ENCODE results near the gene FAM76A.
"Not testable (repeated sequence)": the region's sequence is repeated elsewhere in the genome, so short reads cannot be mapped to it uniquely, and the experiment has no call there.

FAM76A gene

DNA sequence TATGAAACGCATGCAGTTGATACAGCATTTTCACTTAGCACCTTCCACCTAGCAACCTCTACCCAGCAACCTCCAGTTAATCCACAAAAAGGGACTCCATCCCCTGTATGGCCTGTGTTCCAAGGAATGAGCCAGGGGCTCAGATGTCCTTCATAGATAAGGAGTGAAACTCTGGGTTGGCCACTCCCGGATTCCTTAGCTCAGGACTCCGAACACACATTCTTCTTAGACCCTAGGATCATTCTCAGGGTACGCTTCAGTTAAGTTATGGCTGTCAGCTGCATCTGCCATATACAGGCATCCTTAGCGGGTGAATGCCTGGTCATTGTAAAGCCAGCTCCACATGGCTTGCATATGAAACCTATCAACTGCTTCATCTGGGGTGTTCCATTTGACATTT lies 37.9 kb upstream of the FAM76A start:
- DNase-seq (ENCODE audit: low spot score), result no peak
- TF ChIP-seq, protein P1, sequence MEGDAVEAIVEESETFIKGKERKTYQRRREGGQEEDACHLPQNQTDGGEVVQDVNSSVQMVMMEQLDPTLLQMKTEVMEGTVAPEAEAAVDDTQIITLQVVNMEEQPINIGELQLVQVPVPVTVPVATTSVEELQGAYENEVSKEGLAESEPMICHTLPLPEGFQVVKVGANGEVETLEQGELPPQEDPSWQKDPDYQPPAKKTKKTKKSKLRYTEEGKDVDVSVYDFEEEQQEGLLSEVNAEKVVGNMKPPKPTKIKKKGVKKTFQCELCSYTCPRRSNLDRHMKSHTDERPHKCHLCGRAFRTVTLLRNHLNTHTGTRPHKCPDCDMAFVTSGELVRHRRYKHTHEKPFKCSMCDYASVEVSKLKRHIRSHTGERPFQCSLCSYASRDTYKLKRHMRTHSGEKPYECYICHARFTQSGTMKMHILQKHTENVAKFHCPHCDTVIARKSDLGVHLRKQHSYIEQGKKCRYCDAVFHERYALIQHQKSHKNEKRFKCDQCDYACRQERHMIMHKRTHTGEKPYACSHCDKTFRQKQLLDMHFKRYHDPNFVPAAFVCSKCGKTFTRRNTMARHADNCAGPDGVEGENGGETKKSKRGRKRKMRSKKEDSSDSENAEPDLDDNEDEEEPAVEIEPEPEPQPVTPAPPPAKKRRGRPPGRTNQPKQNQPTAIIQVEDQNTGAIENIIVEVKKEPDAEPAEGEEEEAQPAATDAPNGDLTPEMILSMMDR (IDR thresholded peaks at IDR 0.05; ENCODE audit: extremely low read depth, missing control alignments), result no peak

DNA sequence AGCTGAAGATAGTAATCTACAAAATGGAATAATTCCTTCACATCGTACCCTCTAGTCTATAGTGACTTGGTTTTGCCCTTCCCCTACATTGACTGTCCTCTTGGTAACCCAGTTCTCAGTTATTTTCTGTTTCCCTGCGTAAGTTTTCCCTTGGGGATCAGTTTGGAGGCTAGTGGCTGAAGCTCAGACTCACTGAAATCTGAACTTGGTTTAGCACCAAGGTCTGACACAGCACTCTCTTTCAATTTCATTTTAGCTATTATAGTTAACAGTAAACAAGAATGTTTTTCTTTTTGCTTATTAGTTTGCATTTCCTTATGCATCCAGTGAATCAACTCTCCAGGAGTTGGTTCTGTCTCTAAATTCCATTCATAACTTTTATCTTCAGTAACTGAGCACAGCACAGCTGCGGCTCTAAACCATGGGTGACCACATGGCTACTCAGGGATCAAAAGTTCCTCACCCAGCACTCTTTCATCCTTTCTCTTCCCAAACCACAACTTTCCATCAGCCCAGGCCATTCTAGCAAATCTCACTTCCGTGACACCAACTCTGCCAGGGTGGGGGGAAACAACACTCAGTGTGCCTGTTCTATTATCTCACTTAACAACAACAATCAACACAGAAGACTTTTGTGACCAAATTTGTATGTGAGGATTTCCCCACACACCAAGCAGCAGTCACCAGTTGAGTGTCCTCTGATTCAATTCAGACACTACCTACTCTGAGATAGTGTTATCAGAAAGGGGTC lies 36.2 kb upstream of the FAM76A start:
- TF ChIP-seq, protein P1 (IDR thresholded peaks at IDR 0.05; ENCODE audit: extremely low read depth, missing control alignments), result no peak
- no peak for DNase-seq (ENCODE audit: low spot score)

DNA sequence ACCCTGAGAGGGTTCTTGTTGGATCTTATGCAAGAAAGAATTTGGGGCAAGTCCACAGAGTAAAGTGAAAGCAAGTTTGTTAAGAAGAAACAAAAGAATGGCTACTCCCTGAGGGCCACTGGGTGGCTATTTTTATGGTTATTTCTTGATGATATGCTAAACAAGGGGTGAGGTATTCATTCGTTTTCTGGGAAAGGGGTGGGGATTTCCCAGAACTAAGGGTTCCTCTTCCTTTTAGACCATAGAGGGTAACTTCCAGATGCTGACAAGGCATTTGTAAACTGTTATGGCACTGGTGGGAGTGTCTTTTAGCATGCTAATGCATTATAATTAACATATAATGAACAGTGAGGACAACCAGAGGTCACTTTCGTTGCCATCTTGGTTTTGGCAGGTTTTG lies 35.6 kb upstream of the FAM76A start:
- TF ChIP-seq, protein P1 (IDR thresholded peaks at IDR 0.05; ENCODE audit: extremely low read depth, missing control alignments), result no peak
- DNase-seq (ENCODE audit: low spot score), result no peak

DNA sequence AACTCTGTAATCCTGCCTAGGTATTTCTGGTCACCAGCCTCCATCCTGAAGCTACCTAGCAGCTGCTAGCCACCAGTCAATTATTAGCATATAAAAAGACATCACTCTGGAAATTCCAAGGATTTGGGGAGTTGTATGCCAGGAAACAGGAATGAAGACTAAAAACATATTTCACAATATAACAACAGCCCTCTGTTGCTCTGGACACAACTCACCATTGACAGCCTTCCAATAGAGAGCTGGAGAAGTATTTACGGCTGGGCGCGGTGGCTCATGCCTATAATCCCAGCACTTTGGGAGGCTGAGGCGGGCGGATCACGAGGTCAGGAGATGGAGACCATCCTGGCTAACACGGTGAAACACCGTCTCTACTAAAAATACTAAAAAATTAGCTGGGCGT lies 28.9 kb upstream of the FAM76A start:
- not testable (repeated sequence) for DNase-seq (ENCODE audit: low spot score)

DNA sequence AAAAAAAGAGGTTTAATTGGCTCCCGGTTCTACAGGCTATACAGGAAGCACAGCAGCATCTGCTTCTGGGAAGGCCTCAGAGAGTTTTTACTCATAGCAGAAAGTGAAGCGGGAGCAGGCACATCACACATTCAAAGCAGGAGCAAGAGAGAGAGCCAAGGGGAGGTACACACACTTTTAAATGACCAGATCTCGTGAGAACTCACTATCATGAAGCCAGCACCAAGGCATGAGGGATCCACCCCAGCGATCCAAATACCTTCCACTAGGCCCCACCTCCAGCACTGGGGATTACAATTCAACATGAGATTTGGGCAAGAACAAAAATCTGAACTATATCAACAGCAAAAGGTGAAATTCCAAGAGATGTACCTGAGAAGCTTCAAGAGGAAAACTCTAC lies 20.8 kb upstream of the FAM76A start:
- no peak for DNase-seq (ENCODE audit: low spot score)

DNA sequence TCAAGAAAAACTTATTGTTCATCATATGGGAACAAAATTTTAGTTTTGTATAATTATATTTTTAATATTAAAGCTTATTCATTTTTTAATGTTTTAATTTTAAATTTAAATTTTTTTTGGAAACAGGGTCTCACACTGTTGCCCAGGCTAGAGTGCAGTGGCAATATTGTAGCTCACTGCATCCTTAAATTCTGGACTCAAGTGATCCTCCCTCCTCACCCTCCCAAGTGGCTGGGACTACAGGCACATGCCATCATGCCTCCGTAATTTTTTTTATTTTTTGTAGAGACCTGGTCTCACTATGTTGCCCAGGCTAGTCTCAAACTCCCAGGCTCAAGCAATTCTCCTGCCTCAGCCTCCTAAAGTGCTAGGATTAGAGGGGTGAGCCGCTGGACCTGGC lies 20.2 kb upstream of the FAM76A start:
- no peak for DNase-seq (ENCODE audit: low spot score)
- TF ChIP-seq, protein P1 (IDR thresholded peaks at IDR 0.05; ENCODE audit: extremely low read depth, missing control alignments), result no peak

More for the DNA sequence above, 20.8 kb upstream of the FAM76A start:
- TF ChIP-seq, protein P1 (IDR thresholded peaks at IDR 0.05; ENCODE audit: extremely low read depth, missing control alignments), result no peak

DNA sequence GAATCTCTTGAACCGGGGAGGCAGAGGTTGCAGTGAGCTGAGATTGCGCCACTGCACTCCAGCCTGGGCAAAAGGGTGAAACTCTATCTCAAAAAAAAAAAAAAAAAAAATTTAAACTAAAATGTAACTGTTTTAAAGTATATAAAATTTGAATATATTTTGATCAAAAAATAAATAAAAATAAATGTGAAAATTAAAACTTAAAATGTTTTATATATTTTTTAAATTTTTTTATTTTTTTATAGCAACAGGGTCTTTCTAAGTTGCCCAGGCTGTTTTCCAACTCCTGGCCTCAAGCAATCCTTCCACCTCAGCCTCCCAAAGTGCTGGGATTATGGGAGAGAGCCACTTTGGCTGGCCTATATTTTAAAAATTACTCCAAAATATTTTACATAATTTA lies 15.2 kb upstream of the FAM76A start:
- TF ChIP-seq, protein P1 (IDR thresholded peaks at IDR 0.05; ENCODE audit: extremely low read depth, missing control alignments), result no peak
- DNase-seq (ENCODE audit: low spot score), result no peak

DNA sequence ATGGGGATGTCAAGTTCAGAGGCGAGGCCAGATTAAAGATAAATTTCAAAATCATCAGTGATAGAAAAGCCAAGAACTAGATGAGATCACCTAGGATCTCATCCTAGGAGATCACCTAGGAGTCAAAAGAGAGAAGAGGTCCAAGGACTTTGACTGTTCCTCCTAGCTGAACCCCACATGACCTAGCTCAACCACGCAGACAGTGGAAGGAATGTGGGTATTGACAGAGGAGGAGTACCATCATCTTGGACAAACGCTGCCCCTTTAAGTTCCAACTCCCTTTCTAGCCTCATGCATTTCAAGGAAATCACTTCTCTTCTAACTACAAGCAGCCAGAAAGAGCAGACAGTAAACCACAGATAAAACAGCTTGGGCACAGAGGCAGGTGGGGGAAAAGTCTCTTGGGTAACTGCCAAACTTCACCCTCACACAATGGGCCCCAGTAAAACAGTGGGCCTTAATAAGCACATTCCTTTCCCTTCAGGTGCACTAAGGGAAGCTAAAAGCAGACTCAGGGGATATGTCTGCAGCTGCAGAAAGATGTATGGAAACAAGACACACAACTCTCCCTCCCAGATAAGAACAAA lies 12.5 kb upstream of the FAM76A start:
- no peak for DNase-seq (ENCODE audit: low spot score)
- TF ChIP-seq, protein P1 (IDR thresholded peaks at IDR 0.05; ENCODE audit: extremely low read depth, missing control alignments), result no peak
